ENCODE data around the gene CACNA2D1. TPM values are rescaled to one million over a fixed set of nuclear protein-coding genes. Genes with fewer than 3 reads are reported as not detected.

The CACNA2D1 gene
- total and polyA plus RNA-seq, 7 donors, result 0.23 to 115 (median 59.7) TPM

DNA sequence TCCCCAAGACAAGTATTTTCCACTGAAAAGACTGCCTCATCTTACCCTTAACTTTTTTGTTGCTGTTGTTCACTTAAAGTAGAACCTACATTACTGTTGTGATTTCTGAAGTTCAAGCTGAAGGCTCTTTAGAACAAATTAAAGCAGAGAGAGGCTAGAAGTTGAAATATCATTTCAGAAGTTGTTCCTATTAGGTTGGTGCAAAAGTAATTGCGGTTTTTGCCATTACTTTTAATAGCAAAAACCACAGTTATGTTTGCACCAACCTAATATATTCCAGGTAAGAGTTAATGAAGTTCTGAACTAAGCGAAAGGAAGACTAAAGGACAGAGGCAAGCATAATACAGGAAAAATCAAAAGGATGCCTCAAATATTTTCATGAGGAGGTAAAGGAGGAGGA, 153.7 kb downstream of the CACNA2D1 start:
- no peak for DNase-seq
- Histone ChIP-seq H3K4me1 (peaks cover 0 to 13% (median 4%) of the 10 kb centered on the region in 4 donors), H3K36me3 (no peaks in the 10 kb centered on the region), H3K4me3 (no peak overlapping the region), H3K27ac (no peak overlapping the region), H3K27me3 (no peaks in the 10 kb centered on the region), H3K9me3 (no peaks in the 10 kb centered on the region)
- WGBS, 2 donors, result 69 to 70% methylated on average over 2 of the region's 2 CpGs
- TF ChIP-seq POLR2AphosphoS5 (IDR thresholded peaks at IDR 0.05), result no peak
- no peak for TF ChIP-seq EP300 (IDR thresholded peaks at IDR 0.05)
- TF ChIP-seq, protein P1, sequence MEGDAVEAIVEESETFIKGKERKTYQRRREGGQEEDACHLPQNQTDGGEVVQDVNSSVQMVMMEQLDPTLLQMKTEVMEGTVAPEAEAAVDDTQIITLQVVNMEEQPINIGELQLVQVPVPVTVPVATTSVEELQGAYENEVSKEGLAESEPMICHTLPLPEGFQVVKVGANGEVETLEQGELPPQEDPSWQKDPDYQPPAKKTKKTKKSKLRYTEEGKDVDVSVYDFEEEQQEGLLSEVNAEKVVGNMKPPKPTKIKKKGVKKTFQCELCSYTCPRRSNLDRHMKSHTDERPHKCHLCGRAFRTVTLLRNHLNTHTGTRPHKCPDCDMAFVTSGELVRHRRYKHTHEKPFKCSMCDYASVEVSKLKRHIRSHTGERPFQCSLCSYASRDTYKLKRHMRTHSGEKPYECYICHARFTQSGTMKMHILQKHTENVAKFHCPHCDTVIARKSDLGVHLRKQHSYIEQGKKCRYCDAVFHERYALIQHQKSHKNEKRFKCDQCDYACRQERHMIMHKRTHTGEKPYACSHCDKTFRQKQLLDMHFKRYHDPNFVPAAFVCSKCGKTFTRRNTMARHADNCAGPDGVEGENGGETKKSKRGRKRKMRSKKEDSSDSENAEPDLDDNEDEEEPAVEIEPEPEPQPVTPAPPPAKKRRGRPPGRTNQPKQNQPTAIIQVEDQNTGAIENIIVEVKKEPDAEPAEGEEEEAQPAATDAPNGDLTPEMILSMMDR (IDR thresholded peaks at IDR 0.05), result no peak
- TF ChIP-seq POLR2A (IDR thresholded peaks at IDR 0.05), result no peak
- intact Hi-C loops (cut with DNase I), result no loop called here

DNA sequence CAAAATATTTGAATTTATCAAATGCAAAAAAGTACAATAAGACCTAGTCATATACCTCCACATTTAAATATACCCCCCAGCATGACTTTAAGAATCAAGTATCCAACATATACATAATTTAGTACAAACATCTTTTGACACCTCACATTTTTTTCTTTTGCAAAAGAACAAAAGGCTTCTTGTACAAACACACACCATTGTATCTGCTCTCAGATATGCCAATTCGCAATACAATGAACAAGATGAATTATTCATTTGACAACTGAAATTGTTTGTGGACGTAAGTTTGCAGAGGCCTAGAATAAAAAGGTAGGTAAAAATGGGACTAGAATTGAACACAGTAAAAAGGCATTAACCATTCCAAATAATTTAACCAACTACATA, 154.4 kb downstream of the CACNA2D1 start:
- peaks cover 0 to 13% (median 4%) of the 10 kb centered on the region in 4 donors for H3K4me1 ChIP-seq
- H3K4me3 ChIP-seq, result no peak overlapping the region
- H3K36me3 ChIP-seq, result no peaks in the 10 kb centered on the region
- intact Hi-C loops (cut with DNase I), result no loop called here
- WGBS, 2 donors, result 89 to 95% methylated on average over 2 of the region's 2 CpGs
- H3K27me3 ChIP-seq, result no peaks in the 10 kb centered on the region
- H3K9me3 ChIP-seq, result no peaks in the 10 kb centered on the region
- TF ChIP-seq POLR2A (IDR thresholded peaks at IDR 0.05), result no peak
- TF ChIP-seq, protein P1 (IDR thresholded peaks at IDR 0.05), result no peak
- no peak for TF ChIP-seq EP300 (IDR thresholded peaks at IDR 0.05)
- TF ChIP-seq POLR2AphosphoS5 (IDR thresholded peaks at IDR 0.05), result no peak
- no peak for DNase-seq
- no peak overlapping the region for H3K27ac ChIP-seq

DNA sequence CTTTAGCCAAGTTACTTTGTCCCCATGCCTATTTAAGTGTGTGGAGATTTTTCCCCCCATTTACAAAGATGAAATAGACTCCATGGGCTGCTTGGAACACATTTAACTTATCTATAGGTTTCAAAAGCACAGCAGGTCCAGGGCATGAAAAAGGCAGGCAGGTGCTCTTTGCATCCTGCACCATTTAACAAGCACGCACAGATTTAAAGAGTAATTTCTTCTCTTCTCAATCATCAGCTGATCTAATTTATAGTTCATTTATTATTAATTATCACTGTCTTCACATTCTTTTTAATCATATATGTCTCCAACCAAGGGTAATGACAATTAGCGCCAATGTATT, 156.8 kb downstream of the CACNA2D1 start:
- intact Hi-C loops (cut with DNase I), result no loop called here
- WGBS, 2 donors, result 90 to 91% methylated on average over 2 of the region's 2 CpGs
- TF ChIP-seq POLR2A (IDR thresholded peaks at IDR 0.05) (no peak), POLR2AphosphoS5 (IDR thresholded peaks at IDR 0.05) (no peak), EP300 (IDR thresholded peaks at IDR 0.05) (no peak)
- TF ChIP-seq, protein P1 (IDR thresholded peaks at IDR 0.05), result no peak

DNA sequence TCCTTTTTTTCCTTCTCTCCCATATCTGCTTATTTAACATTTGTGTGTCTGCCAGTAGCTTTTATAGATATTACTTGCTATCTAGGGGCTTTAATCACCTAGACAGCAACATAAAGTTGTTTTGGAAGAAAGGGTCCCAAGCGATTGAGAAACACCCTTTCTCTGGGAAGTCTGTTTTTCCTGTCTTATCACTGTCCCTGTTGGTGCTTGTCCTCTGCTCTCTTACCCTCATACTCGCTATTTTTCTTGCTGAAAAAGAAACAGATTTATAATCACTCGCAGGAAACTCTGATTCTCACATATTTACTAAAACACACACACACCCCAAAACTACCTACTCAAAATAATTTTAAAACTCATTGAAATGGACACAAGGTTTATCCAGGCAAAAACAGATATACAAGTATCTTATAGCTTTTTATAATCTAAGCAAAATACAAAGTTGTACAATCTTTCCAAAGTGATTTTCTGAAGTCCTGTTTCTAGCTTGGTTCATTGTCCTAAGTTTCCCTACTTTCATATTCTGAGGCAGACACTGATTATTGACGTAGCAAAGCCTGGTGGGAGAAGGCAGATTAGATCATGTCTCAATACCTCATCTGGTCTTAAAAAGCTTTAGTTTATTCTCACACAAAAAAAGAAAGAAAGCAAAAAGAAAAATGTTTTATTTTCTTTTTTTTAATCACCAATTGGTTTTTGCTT, 157.3 kb downstream of the CACNA2D1 start:
- H3K36me3 ChIP-seq, result no peaks in the 10 kb centered on the region
- H3K9me3 ChIP-seq, result no peaks in the 10 kb centered on the region
- intact Hi-C loops (cut with DNase I), result no loop called here
- WGBS, 2 donors, result 72 to 75% methylated on average over 4 of the region's 4 CpGs
- no peak for DNase-seq
- no peaks in the 10 kb centered on the region for H3K27me3 ChIP-seq
- H3K27ac ChIP-seq, result no peak overlapping the region
- H3K4me1 ChIP-seq, result peaks cover 0 to 13% (median 4%) of the 10 kb centered on the region in 4 donors
- TF ChIP-seq POLR2A (IDR thresholded peaks at IDR 0.05), result no peak
- TF ChIP-seq POLR2AphosphoS5 (IDR thresholded peaks at IDR 0.05), result no peak
- no peak overlapping the region for H3K4me3 ChIP-seq

More for the DNA sequence above, 156.8 kb downstream of the CACNA2D1 start:
- Histone ChIP-seq H3K4me3 (no peak overlapping the region), H3K9me3 (no peaks in the 10 kb centered on the region), H3K27ac (no peak overlapping the region), H3K27me3 (no peaks in the 10 kb centered on the region), H3K4me1 (peaks cover 0 to 13% (median 4%) of the 10 kb centered on the region in 4 donors), H3K36me3 (no peaks in the 10 kb centered on the region)
- DNase-seq, result no peak

DNA sequence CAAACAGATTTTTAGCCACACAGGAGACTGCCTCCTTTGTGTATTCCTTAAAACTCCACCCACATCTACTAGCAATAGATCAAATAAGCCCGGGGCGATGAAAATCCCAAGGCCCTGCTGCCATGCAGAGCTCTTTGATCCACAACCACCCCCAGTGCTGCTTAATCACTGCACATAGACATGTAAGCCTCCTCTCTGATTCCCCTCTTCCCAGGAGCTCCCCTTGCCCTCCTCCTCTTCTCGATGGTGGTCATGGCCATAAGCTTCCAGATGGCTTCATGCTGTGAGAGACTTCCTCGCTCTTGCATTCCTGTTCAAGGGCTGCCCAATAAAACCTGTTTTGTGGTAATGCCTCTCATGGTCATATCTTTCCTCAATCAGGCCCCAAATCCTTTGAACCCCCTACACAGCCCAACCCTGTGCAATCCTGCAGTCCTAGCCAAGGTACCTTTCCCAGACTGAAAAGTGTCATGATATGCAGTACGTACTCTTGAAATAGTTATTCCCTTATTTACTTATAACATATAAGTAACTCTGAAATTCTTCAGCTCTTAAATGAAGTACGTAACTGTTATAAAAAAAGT, 158.5 kb downstream of the CACNA2D1 start:
- WGBS, 2 donors, result 80 to 83% methylated on average over 6 of the region's 6 CpGs
- Histone ChIP-seq H3K36me3 (no peaks in the 10 kb centered on the region), H3K27ac (no peak overlapping the region), H3K4me1 (peaks cover 0 to 13% (median 4%) of the 10 kb centered on the region in 4 donors), H3K27me3 (no peaks in the 10 kb centered on the region), H3K9me3 (no peaks in the 10 kb centered on the region), H3K4me3 (no peak overlapping the region)
- DNase-seq, result no peak
- TF ChIP-seq POLR2A (IDR thresholded peaks at IDR 0.05) (no peak), EP300 (IDR thresholded peaks at IDR 0.05) (no peak), POLR2AphosphoS5 (IDR thresholded peaks at IDR 0.05) (no peak)
- TF ChIP-seq, protein P1 (IDR thresholded peaks at IDR 0.05), result no peak
- intact Hi-C loops (cut with DNase I), result no loop called here
